ENCODE data around the gene CD209.
A peak's percentile ranks its signal among the peaks of the same experiment; 100 is the strongest.
"Not testable (repeated sequence)": the region's sequence is repeated elsewhere in the genome, so short reads cannot be mapped to it uniquely, and the experiment has no call there.

The CD209 gene

DNA sequence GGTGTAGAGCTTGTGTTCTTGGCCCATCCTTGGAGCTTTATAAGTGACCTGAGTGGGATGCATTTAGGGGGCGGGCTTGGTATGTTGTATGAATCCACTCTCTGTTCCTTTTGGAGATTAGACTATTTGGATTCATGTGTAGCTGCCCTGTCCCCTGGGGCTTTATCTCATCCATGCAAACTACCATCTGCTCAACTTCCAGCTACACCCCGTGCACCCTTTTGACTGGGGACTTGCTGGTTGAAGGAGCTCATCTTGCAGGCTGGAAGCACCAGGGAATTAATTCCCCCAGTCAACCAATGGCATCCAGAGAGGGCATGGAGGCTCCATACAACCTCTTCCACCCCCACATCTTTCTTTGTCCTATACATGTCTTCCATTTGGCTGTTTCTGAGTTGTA is 21.8 kb upstream of the CD209 start:
- no peak for DNase-seq (ENCODE audit: low read depth in 2 of 2)

GRCh38 chr19:7767487-7767886 is 20.2 kb upstream of the CD209 start:
- DNase-seq (ENCODE audit: low read depth in 2 of 2): no peak

- DNase-seq (ENCODE audit: low read depth in 2 of 2): no peak
These were observed 19.2 kb upstream of the CD209 start for GRCh38 chr19:7766535-7766934.

DNA sequence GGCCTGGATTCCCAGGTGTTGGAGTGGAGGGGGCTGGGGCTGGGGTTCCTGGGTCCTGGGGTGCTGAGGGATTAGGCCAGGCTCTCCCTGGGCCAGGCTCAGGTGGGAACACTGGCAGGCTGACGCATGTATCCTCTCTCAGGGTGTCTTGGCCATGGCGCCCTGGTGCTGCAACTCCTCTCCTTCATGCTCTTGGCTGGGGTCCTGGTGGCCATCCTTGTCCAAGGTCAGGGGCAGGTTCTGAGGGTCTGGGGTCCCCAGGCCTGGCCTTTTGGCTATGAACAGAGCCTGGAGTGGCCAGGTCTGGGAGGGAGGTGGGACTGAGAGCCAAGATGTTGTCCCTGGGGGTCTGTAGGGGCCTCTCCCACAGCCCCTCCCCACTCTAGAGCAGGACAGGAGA is 17.7 kb upstream of the CD209 start:
- DNase-seq (ENCODE audit: low read depth in 2 of 2): not testable (repeated sequence)

DNA sequence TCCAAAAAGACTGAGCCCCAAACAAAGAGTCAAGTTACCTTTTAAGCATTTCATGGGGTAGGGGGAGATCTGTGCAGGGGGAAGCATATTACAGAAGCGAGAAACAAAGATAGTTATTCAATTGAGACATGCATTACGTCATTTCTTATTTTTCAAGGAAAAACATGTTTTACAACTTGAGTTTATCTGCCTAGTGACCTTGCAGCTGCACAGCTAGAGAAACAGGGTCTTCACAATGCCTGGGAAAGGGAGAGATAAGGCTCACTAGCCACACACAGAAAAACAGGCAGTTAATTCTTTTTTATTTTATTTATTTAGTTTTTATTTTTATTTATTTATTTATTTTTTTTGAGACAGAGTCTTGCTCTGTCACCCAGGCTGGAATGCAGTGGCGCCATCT is 16.8 kb upstream of the CD209 start:
- DNase-seq (ENCODE audit: low read depth in 2 of 2): not testable (repeated sequence)

GRCh38 chr19:7763696-7764095 is 16.4 kb upstream of the CD209 start:
- DNase-seq (ENCODE audit: low read depth in 2 of 2): no peak

DNA sequence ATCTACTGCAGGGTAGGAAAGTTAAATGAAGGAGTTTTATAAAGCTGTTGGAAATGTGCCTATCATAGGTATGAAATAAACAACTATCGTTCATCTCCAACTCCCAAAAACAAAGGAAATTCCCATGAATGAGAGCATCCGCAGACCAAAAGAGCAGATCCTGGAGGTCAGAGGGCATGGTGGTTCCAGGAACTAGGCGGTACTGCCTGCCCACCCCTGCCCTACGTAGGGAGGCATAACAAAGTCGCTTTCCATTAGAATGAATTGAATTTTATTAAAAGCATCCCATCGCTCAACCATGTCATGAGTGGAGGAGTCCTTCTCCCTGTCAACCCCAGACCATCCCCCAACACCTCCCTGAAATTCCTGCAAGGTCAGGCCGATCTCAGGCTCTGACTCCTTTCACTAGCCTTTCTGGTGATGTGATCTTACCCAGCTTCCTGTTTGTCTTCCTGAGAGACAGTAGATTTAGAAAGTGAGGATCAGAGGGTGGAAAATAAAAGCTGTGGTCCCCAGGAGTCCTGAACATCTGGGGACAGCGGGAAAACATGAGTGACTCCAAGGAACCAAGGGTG is 15.5 kb upstream of the CD209 start, which contains the start of gene CLEC4M:
TSS of gene CLEC4M (plus strand) at position 525 of the 575 bp plus-strand sequence. CDS start at position 549, 24 bp downstream.
- no peak for DNase-seq (ENCODE audit: low read depth in 2 of 2)

DNA sequence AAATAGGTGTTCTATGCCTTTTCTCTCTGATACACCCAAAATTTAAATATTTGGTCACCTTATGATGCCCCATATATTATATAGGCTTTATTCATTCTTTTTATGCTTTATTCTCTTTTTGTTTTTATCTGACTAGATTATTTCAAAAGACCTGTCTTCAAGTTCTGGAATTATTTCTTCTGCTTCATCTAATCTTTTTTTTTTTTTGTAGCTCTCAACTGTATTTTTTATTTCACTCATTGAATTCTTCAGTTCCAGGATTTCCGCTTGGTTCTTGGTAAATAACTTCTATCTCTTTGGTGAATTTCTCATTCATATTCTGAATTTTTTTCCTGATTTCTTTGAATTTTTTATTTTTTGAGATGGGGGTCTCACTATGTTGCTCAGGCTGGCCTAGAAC is 11.8 kb upstream of the CD209 start:
- no peak for DNase-seq (ENCODE audit: low read depth in 2 of 2)

GRCh38 chr19:7757358-7757757 is 10.0 kb upstream of the CD209 start:
- no peak for DNase-seq (ENCODE audit: low read depth in 2 of 2)

DNA sequence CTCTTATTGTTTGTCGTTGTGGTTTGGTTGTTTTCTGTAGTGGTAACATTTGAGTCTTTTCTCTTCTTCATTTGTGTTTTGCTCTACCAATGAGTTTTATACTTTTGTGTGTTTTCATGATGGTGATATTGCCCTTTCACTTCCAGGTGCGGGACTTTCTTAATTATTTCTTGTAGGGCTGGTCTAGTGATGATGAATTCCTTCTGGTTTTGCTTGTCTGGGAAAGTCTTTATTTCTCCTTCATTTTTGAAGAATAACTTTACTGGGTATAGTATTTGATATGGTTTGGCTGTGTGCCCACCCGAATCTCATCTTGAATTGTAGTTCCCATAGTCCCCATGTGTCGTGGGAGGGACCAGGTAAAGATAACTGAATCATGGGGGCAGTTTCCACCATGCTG is 8.9 kb upstream of the CD209 start:
- no peak for DNase-seq (ENCODE audit: low read depth in 2 of 2)

GRCh38 chr19:7751157-7751783 is 3.9 kb upstream of the CD209 start:
- DNase-seq (ENCODE audit: low read depth in 2 of 2): peak in 1 of 2 donors; percentile 28

DNA sequence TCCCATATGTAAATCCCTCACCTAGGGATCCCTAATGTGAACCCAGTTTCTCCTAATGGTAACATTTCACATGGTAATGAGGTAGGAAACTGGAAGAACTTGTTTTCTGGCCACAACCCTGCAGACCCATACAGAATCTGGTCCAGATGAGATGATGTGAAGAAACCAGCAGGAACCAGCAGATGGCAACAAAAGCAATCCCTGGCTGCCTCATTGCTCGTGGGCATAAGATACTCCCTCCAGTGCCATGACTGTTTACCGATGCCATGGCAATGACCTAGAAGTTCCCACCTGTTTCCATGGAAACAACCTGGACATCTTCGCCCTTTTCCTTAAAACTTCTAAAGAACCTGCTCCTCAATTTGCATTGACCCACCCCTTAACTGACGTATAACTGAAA is 1.4 kb upstream of the CD209 start:
- DNase-seq (ENCODE audit: low read depth in 2 of 2): no peak

DNA sequence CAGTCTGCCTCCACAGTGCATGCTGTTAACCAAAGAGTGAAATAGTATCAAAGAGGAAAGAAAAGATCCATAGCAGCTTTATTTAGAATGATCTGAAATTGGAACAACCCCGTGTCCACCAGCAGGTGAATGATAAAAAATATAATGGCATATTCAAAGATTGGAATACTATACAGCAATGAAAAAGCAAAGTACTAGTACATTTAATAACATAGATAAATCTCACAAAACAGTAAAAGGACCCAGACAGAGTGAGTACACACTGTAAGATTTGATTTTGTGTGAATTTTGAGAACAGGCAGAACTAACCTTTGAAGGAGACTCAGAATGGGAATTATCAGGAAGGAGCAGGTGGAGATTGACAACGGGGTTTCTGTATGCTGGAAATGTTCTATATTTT is 837 bp upstream of the CD209 start:
- DNase-seq (ENCODE audit: low read depth in 2 of 2): no peak

DNA sequence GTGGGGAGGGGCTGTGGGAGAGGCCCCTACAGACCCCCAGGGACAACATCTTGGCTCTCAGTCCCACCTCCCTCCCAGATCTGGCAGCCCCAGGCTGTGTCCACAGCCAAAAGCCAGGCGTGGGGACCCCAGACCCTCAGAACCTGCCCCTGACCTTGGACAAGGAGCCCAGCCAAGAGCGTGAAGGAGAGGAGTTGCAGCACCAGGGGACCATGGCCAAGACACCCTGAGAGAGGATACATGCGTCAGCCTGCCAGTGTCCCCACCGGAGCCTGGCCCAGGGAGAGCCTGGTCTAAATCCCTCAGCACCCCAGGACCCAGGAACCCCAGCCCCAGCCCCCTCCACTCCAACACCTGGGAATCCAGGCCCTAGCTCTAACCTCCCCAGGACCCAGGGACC is 1.0 kb downstream of the CD209 start:
- DNase-seq (ENCODE audit: low read depth in 2 of 2): not testable (repeated sequence)

- no peak for DNase-seq (ENCODE audit: low read depth in 2 of 2)
These were observed 2.3 kb downstream of the CD209 start for GRCh38 chr19:7744871-7745650.

- DNase-seq (ENCODE audit: low read depth in 2 of 2): no peak
These were observed 3.0 kb downstream of the CD209 start for GRCh38 chr19:7744199-7744786.

DNA sequence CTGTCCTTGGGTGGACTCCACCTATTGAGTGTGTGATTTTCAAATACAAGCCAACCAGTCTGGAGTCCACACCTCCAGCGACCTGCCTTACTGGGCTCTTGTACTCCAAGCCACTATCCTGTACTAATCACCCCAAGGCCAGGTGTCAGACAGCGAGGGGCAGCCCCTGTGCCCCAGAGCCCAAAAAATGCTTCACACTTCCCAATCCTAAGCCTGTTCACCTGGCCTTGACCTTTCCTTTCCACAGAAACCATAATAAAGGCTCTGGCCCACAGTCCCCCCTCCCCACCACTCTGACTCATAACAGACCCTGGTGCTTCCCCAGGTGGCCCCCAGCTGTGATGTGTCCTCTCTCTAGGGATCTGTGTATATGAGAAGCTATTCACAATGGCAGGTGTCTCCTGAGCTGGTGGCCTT is 3.9 kb downstream of the CD209 start:
- no peak for DNase-seq (ENCODE audit: low read depth in 2 of 2)

DNA sequence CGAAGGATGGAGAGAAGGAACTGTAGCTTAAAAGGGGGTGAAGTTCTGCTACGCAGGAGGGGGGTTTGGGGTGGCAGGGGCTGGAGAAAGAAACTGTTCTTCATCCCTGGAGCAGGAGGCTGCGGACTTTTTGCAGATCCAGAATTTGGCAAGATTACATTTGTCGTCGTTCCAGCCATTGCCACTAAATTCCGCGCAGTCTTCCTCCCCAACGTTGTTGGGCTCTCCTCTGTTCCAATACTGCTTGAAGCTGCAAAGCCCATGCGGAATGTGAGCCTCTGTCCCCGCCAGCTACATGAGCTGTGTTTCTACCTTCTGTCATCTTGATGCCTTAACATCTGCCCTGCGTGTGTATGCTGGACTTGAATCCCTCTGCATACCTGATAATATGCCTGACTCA is 4.3 kb downstream of the CD209 start:
- no peak for DNase-seq (ENCODE audit: low read depth in 2 of 2)

DNA sequence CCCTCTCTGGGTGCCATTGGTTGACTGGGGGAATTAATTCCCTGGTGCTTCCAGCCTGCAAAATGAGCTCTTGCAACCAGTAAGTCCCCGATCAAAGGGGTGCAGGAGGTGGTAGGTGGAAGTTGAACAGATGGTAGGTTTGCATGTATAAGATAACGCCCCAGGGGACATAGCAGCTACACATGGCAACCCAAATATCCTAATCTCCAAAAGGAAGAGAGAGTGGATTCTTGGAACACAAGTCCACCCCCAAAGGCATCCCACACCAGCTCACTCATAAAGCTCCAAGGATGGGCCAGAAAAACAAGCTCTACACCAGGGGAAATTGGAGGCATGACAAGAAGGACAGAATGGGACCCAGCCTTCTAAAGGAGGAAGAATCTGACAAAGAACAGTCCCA is 4.8 kb downstream of the CD209 start:
- DNase-seq (ENCODE audit: low read depth in 2 of 2): no peak

- no peak for DNase-seq (ENCODE audit: low read depth in 2 of 2)
These were observed 6.7 kb downstream of the CD209 start for GRCh38 chr19:7740682-7741054.

DNA sequence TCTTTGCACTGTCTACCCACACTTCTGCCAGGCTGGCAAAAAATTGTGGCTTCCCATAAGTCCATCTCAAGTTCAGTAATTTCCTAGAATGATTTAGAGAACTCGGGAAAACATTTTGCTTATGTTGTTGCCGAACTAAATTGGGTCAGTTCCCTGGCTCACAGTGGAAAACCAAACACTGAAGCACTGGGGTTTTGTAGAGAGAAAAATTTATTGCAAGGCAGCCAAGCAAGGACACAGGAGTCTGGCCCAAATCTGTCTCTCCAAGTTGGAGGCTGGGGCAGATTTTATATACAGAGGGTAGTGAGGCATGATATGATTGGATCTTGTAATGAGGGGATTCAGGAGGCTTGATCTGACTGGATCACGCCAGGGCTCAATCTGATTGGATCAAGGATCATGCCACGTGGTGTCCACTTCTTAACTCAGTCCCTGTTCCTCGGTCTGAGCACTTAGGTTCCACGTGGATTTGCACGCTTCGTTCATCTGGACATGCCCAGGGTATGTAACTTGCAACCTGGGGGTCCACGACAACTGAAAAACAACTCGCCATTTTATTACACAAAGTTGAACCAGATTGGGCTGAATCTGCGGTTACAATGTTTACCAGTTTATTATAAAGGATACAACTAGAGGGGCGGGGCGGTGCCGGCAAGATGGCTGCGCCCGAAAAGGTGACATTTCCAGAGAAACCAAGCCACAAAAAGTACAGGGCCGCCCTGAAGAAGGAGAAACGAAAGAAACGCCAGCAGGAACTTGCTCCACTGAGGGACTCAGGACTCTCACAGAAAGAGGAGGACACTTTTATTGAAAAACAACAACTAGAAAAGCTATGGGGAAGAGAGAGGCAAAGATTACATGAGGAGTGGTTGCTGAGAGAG is 7.3 kb downstream of the CD209 start:
- no peak for DNase-seq (ENCODE audit: low read depth in 2 of 2)

Data from activated CD8-positive, alpha-beta memory T cell treated with anti-CD3 and anti-CD28 coated beads for 4 hours (primary cell).